GM12878 (cell line): ENCODE results near the gene LENEP. TPM values are rescaled to one million over a fixed set of nuclear protein-coding genes. Genes with fewer than 3 reads are reported as not detected.

Experiments used
- ATAC-seq: fragments of 200-7000 bp; cut with Tn5 transposase; 3 replicates; pipeline ENCODE4 v1.9.1; 2020; ENCODE audit warnings: mild to moderate bottlenecking, moderate library complexity
- BruUV-seq: library from RNA; stranded (reverse); fragments of 400-500 nt; replicated peaks from 2 replicates; lab custom pipeline; 2021; lab: Mats Ljungman, UMichigan
- CTCF ChIA-PET: fragments of 300-600 bp; sonication (Branson Sonifier 250); formaldehyde crosslinking; extraction: SDS; loops from one replicate; lab custom pipeline; 2021; ENCODE audit warnings: inconsistent platforms; lab: Yijun Ruan, JAX
- POLR2A ChIA-PET: fragments of 350-600 bp; formaldehyde crosslinking; extraction: SDS; loops from one replicate; lab custom pipeline; 2021; ENCODE audit warnings: inconsistent platforms; lab: Charles Lee
- RAD21 ChIA-PET: fragments of 300-600 bp; sonication (Branson Sonifier 250); formaldehyde crosslinking; loops from one replicate; lab custom pipeline; 2023; ENCODE audit warnings: antibody characterized with exemption; ENCODE audit not compliant: unreplicated experiment; lab: Charles Lee
- SMC1A ChIA-PET: fragments of 300-600 bp; sonication (Branson Sonifier 250); formaldehyde crosslinking; loops from one replicate; lab custom pipeline; 2023; ENCODE audit not compliant: unreplicated experiment, uncharacterized antibody; lab: Charles Lee
- DNase-seq: peaks from one replicate; pipeline ENCODE4 v3.0.0-alpha.2; 2011; ENCODE audit warnings: low read depth, low spot score
- FAIRE-seq: peaks from 3 replicates; lab custom pipeline; 2011; peaks lifted over from hg19 to GRCh38; lab: Jason Lieb, UNC
- H2AFZ ChIP-seq: 2 replicates; pipeline ENCODE4 v1.6.0; 2011; ENCODE audit warnings: low read depth, low read length, control low read depth; ENCODE audit not compliant: control insufficient read depth
- H3K27ac ChIP-seq: 2 replicates; pipeline ENCODE4 v1.5.1; 2011; ENCODE audit warnings: control low read depth; ENCODE audit not compliant: control insufficient read depth, insufficient read depth
- H3K27me3 ChIP-seq, 2 experiments: replicated peaks in 1 of 2; 2 replicates each; pipeline versions ENCODE4 v1.6.0 to v1.6.1; 2011; ENCODE audit warnings: low read length in 1 of 2; ENCODE audit not compliant: control insufficient read depth in 2 of 2, insufficient read depth in 2 of 2
- H3K36me3 ChIP-seq, 2 experiments: 2 replicates each; pipeline ENCODE4 v1.5.1; 2011; ENCODE audit warnings: low read length in 1 of 2; ENCODE audit not compliant: control insufficient read depth in 2 of 2, insufficient read depth in 2 of 2
- H3K4me1 ChIP-seq: 2 replicates; pipeline ENCODE4 v1.6.1; 2011; ENCODE audit warnings: mild to moderate bottlenecking, low read length, moderate library complexity, mixed read lengths; ENCODE audit not compliant: control insufficient read depth, insufficient read depth
- H3K4me2 ChIP-seq: 2 replicates; pipeline ENCODE4 v1.6.0; 2011; ENCODE audit warnings: control low read depth; ENCODE audit not compliant: control insufficient read depth, insufficient read depth
- H3K4me3 ChIP-seq: fragments of 200-600 bp; sonication (generic); 2 replicates; pipeline ENCODE4 v1.5.1; 2016
- H3K79me2 ChIP-seq: 2 replicates; pipeline ENCODE4 v1.6.0; 2011; ENCODE audit warnings: low read length; ENCODE audit not compliant: control insufficient read depth, insufficient read depth
- H3K9ac ChIP-seq: 2 replicates; pipeline ENCODE4 v1.8.0; 2011; ENCODE audit warnings: low read length, control low read depth, mixed read lengths; ENCODE audit not compliant: control insufficient read depth, insufficient read depth
- H3K9me3 ChIP-seq: replicated peaks from 3 replicates; pipeline ENCODE4 v1.5.1; 2011; ENCODE audit warnings: mild to moderate bottlenecking, low read length; ENCODE audit not compliant: control insufficient read depth, insufficient read depth
- H4K20me1 ChIP-seq: 2 replicates; pipeline ENCODE4 v1.6.0; 2011; ENCODE audit not compliant: control insufficient read depth, insufficient read depth
- FOXM1 ChIP-seq: IDR thresholded peaks from 2 replicates; pipeline ENCODE4 v1.6.1; 2012; ENCODE audit warnings: low read depth, mild to moderate bottlenecking, inconsistent platforms, low read length, moderate library complexity
- IRF4 ChIP-seq: IDR thresholded peaks from 2 replicates; pipeline ENCODE4 v1.6.1; 2011; ENCODE audit warnings: low read depth, low read length
- POLR2AphosphoS5 ChIP-seq: IDR thresholded peaks from 2 replicates; pipeline ENCODE4 v1.6.1; 2011; ENCODE audit warnings: mild to moderate bottlenecking, low read length, inconsistent platforms
- RB1 ChIP-seq: fragments of 450-650 bp; formaldehyde crosslinking; IDR thresholded peaks from 2 replicates; pipeline ENCODE4 v1.6.1; 2017; ENCODE audit warnings: mild to moderate bottlenecking, borderline replicate concordance
- SMC3 ChIP-seq: IDR thresholded peaks from 2 replicates; pipeline ENCODE4 v1.6.1; 2011; ENCODE audit warnings: low read length, improper control_type of control experiment, borderline replicate concordance
- ZNF274 ChIP-seq: IDR thresholded peaks from one replicate; pipeline ENCODE4 v1.8.0; 2011; ENCODE audit not compliant: insufficient read length, insufficient read depth
- WGBS: methylation state at CpG from one replicate; pipeline ENCODE4 v1.1.6; 2016; ENCODE audit warnings: low lambda C conversion rate; ENCODE audit not compliant: insufficient replicate concordance, insufficient coverage; ENCODE audit errors: missing lambda C conversion rate; 5-methylcytosine and 5-hydroxymethylcytosine counted together
- in situ Hi-C: fragments of 300-500 bp; cut with MboI; formaldehyde crosslinking; loops from 9 replicates; pipeline ENCODE4 v1.14.3; 2018; ENCODE audit warnings: mixed read lengths
- intact Hi-C: fragments of 100-400 bp; cut with micrococcal nuclease; formaldehyde crosslinking; loops from one replicate; pipeline ENCODE4 v1.14.2; 2022; ENCODE audit not compliant: unreplicated experiment
- polyA plus RNA-seq, 11 experiments: library from polyadenylated mRNA; depleted of rRNA in 4 of 11; unstranded in 6 of 11; stranded (reverse) in 5 of 11; fragments of >200 nt; fragmentation: Nextera tagmentation in 4 of 11; fragmentation: Illumina TruSeq in 1 of 11; extraction: Ambion mirVana in 4 of 11; extraction: Trizol in 1 of 11; gene quantifications; 1 replicate in 1 of 11; 2 replicates in 10 of 11; pipeline versions ENCODE4 v1.2.1 to v1.2.3, GENCODE V29; 2011 to 2016; ENCODE audit warnings: inconsistent platforms in 2 of 11, missing spikeins in 2 of 11, low read depth in 1 of 11
- total RNA-seq, 4 experiments: library from RNA; depleted of rRNA in 3 of 4; stranded (reverse); fragments of >200 nt in 3 of 4; fragmentation: Illumina TruSeq in 1 of 4; extraction: Trizol in 1 of 4; gene quantifications; 2 replicates each; pipeline versions ENCODE4 v1.2.1 to v1.2.3, GENCODE V29; 2013 to 2021
- TF ChIP-seq, protein P1 (sequence below): IDR thresholded peaks from 2 replicates; pipeline ENCODE4 v1.6.1; 2011; ENCODE audit warnings: borderline replicate concordance, low read depth, mild to moderate bottlenecking, moderate library complexity, mixed read lengths, low read length; ENCODE audit not compliant: insufficient read depth; ENCODE audit errors: extremely low read length

LENEP gene
- total and polyA plus RNA-seq, 10 of the 15 experiments (the other 5 are each of a cell fraction or from before 2014, with no cell fraction given), result 0.27 to 1.1 (median 0.64) TPM; not detected in 7

DNA sequence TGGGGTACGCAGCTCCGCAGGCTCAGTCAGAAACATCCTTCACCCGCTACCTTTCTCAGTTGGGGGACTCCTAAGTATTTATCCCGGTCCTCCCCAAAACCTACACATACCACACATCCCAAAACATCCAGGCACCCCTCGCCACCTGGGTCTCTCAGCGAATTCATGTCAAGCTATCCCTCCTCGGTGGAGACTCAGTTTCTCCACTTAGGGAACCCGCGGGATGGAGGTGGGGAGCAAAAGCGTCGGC lies 8.0 kb downstream of the LENEP start:
- Histone ChIP-seq H3K4me2 (peak overlapping the region; percentile 36), H3K27me3 (no peaks in the 10 kb centered on the region), H3K9me3 (no peaks in the 10 kb centered on the region), H4K20me1 (no peaks in the 10 kb centered on the region), H3K79me2 (peaks cover 40% of the 10 kb centered on the region), H3K27ac (peak overlapping the region; percentile 79), H3K4me1 (peaks cover 33% of the 10 kb centered on the region), H3K36me3 (no peaks in the 10 kb centered on the region; a peak in 1 of 4 replicates), H2AFZ (peak overlapping the region; percentile 79), H3K9ac (peak overlapping the region; percentile 66; the same call in 1 of the 2 replicates), H3K4me3 (peak overlapping the region; percentile 98)
- ChIA-PET SMC1A (interaction anchor here (0.8 to 0.9 kb wide), 4 partner anchors 25 to 60 kb away, joined by 3 to 4 read pairs (median 3); no protein-coding TSS in a partner anchor), POLR2A (interaction anchor here (1.0 to 3.4 kb wide), 3 partner anchors 17 to 50 kb away, joined by 4 to 36 read pairs (median 4); partner anchors contain the start of genes ADAM15, CKS1B and SHC1), CTCF (interaction anchor here (0.7 to 11.0 kb wide), 6 partner anchors 16 to 135 kb away, joined by 3 to 226 read pairs (median 3); partner anchors contain the start of genes CKS1B, FLAD1 and SHC1), RAD21 (interaction anchor here (0.8 to 1.3 kb wide), 3 partner anchors 28 to 84 kb away, joined by 3 to 6 read pairs (median 5); no protein-coding TSS in a partner anchor)
- DNase-seq (peak; percentile 28), ATAC-seq (no peak), FAIRE-seq (peak; percentile 49)
- TF ChIP-seq SMC3 (no peak), FOXM1 (no peak), RB1 (no peak), ZNF274 (no peak), IRF4 (no peak), POLR2AphosphoS5 (no peak)
- TF ChIP-seq, protein P1, sequence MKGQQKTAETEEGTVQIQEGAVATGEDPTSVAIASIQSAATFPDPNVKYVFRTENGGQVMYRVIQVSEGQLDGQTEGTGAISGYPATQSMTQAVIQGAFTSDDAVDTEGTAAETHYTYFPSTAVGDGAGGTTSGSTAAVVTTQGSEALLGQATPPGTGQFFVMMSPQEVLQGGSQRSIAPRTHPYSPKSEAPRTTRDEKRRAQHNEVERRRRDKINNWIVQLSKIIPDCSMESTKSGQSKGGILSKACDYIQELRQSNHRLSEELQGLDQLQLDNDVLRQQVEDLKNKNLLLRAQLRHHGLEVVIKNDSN, result no peak
- intact Hi-C loops, result loop anchor here (2.0 to 5.0 kb wide), 2 partner anchors 39 to 65 kb away; partner anchors contain the start of genes PMVK and PYGO2
- in situ Hi-C loops, result no loop called here
- no TSS peak for BruUV-seq
- WGBS, result 2% methylated on average over 11 of the region's 11 CpGs
